H4 (cell line): ENCODE results near the gene FAM184A. TPM values are rescaled to one million over a fixed set of nuclear protein-coding genes. Genes with fewer than 3 reads are reported as not detected.

Experiments used
- DNase-seq: peaks from one replicate; pipeline ENCODE4 v3.0.0-alpha.2; 2015; ENCODE audit warnings: low spot score
- total RNA-seq: library from RNA; depleted of rRNA; stranded (reverse); fragments of >200 nt; shearing (Covaris generic); gene quantifications from 2 replicates; pipeline ENCODE4 v1.2.3, GENCODE V29; 2014

Gene FAM184A
- total RNA-seq, 1 experiment from 2014 or later = 1.4 TPM

DNA sequence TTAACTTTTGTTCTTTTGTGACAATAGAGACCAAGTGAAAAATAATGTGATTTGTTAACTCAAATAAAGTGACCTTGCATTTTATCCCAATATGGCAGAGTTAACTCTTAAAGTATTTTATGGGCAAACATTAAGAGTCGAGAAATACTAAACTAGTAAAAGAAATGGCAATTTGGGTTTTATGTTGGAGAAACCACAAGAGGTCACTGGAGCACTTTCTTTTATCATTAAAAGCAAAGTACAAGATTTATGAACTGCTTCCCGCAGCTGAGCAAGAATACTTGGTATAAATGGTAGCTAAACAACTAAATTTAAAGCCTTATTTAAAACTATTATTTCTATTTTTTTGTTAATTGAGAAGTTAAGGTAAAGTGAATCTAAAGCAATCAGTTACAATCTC is 110.0 kb downstream of the FAM184A start:
- no peak for DNase-seq

DNA sequence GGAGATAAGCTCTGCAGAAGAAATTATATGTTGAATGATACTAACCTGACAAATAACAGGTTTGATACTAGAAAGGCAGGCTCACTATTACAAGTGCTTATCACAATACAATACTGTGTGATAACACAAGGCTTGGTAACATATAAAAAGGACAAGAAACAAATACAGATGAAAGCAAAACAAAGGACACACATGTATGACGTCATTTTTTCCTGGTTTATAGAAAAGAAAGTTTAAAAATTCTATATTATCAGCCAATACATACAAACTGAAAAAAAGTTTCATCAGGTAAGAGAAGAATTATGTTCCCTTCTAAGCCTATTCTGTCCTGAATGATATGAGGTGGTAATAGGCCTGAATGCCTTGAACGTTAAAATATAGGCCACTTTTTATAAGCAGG is 111.2 kb downstream of the FAM184A start:
- no peak for DNase-seq

DNA sequence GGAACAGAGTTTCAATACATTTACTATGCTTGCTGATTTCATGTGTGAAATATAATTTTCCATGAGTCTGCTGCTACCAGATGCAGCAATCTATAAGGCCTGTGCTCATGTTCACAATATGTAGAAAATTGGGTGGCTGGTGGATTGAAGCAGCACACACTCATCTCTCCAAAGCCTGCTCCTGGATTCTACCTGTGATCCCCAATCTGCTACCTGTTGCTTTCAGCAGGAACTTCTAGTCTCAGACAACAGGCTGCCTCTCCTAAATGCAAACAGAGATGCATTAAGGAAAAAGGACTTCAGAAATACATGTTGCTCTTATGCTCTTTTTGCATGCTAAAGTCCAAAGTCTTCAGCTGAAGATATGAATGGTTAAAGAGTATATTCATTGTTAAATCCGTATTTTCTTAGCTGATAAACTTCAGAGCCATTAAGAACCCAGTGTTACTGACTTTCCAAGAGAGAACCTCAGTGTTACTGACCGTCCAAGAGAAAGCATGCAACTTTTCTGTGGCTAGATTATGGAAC is 112.6 kb downstream of the FAM184A start:
- no peak for DNase-seq

DNA sequence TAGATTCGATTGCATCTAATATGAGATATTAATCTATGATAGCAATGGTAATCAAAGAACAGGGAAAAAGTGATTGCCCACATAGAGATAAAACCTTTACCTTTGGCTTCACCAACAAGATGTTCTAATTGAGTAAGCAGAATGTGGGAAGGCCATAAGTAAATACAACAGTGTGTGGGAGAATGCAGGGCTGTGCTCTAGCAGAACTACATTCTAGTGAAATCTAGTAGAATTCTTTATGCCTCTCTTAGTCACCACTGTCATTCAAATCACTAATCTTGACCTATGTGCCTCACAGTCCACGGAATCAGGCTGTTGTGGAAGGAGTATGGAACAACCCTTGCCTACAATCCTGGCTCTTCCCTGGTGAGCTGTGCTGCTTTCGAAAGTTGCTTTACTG is 113.1 kb downstream of the FAM184A start:
- DNase-seq = no peak

DNA sequence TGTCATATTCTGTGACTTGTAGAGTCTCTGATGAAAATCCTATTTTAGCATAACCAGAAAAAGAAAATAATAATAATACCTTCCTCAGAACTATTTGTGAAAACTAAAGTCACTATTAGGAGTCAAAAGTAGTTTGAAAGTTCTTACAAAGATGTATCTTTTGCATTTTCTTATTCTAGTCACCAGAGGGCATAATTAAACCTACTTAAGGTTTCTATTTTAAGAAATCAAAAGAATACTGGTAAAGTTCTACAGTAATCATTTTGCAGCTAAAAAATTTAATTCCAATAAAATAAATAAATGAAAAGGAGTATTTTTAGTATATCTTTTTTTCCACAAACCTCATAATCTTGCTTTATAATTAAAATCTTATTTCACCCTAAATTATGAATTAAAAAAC is 115.5 kb downstream of the FAM184A start:
- DNase-seq = no peak

DNA sequence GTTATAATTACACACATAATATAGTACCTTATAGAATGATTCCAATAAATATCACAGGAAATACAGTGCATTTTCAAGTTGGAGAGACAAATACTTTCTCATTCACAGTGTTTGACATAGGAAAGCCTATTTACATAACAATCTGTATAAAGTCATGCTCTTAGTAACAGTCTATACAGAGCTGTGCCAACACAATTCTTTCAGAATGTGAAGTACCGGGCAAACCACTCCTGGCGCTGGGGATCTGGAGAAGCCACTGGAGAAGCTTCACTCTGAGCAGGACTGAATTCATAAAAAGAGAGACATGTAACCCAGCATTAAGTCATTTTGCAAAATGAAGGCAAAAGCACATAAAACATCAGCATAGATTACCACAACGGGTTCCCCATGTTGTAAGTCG is 118.6 kb downstream of the FAM184A start:
- DNase-seq = no peak

DNA sequence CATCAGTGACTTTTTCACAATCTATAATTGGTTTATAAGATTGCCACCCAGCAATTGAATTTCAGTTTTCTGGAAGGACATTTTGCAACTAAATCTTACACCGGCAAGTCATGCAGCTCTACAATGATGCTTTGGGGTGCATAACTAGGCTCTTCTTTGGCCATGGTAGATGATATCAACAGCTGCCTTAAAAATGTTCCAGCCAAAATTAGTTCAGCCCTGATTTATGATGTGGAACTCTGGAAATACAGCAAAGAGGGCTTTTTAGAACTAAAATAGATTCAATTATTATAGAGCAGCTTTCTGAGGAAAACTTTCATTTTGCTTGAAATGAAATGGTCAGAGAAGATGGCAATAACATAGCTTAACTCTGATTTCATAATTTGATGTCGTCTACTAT is 125.1 kb downstream of the FAM184A start:
- no peak for DNase-seq

DNA sequence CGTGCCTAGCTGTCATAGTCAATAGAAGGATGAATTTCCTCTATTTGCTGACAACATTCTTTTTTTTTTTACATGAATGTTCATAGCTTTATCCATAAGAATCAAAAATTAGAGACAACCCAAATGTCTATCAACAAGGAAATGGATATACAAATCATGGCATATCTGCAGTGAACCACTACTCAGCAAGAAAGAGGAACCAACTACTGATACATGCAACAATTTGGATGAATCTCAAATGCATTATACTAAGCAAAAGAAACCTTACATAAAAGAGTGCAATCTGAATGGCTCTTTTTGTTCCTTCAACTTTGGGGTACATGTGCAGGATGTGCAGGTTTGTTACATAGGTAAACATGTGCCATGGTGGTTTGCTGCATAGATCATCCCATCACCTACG is 125.8 kb downstream of the FAM184A start:
- DNase-seq = no peak

DNA sequence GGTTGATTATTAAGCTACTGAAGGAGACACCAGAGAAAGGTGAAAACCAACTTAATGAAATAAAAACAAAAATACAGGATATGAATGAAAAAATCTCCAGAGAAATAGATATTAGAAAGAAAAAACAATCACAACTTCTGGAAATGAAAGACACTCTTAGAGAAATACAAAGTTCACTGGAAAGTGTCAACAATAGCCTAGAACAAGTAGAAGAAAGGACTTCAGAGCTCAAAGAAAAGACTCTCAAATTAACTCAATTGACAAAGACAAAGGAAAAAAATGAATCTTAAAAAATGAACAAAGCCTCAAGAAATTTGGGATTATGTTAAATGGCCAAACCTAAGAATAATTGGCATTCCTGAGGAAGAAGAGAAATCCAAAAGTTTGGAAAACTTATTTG is 133.2 kb downstream of the FAM184A start:
- DNase-seq = no peak

DNA sequence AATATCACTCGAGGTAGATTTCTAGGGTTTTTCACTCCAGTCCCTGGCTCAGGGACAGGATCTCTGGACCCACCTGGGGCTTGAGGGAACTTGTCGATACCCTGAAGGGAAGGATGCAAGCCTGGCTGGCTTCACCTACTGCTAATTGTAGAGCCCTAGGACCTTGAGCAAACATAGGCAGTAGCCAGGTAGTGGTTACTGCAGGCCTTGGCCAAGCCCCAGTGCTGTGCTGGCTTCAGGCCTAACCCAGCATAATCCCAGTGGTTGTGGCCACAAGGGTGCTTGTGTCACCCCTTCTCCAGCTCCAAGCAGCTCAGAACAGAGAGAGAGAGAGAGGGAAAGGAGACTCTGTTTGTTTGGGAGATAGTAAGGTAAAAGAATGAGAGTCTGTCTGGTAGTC is 137.7 kb downstream of the FAM184A start:
- no peak for DNase-seq

DNA sequence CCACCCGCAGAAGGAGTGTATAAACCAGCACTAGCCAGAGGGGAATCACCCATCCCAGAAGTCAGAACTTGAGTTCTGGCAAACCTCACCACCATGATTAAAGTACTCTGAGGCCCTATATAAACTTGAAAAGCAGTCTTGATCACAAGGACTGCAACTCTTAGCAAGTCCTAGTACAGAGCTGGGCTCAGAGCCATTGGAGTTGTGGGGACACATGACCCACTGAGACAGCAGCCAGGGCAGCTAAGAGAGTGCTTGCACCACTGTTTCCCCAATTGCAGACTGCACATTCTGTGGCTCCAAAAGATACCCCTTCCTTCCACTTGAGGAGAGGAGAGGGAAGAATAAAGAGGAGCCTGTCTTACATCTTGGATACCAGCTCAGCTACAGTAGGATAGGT is 138.8 kb downstream of the FAM184A start:
- DNase-seq = no peak

DNA sequence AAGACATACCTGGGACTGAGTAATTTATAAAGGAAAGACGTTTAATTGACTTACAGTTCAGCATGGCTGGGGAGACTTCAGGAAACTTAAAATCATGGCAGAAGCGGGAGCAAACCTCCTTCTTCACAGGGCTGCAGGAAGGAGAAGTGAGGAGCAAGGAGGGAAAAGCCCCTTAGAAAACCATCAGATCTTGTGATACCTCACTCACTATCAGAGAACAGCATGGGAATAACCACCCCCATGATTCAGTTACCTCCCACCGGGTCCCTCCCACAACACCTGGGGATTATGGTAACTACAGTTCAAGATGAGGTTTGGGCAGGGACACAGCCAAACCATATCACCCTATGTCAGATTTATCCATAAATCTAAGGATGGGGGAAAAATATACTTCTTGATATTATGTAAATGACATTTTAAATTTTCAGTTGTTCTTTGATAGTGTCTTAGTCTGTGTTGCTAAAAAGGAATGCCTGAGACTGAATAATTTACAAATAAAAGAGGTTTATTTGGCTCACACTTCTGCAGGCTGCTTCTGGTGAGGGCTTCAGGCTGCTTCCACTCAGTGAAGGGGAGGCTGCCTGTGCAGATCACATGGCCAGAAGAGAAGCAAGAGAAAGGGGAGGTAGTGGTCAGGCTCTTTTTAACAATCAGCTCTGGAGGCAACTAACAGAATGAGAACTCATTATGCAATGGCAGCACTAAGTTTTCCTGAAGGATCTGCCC is 142.3 kb downstream of the FAM184A start:
- DNase-seq = no peak

DNA sequence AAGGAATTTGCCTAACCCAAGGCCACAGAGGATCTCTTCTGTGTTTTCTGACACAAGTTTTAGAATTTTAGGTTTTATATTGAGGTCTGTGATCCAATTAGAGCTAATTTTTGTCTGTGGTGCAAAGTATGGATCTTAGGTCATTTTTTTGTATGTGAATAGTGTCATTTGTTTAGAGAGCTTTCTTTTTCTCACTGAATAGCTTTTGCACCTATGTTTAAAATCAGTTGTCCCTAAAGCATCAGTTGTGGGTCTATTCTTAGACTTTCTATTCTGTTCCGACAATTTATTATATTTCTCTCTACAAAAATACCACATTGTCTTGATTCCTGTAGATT is 143.2 kb downstream of the FAM184A start:
- no peak for DNase-seq

DNA sequence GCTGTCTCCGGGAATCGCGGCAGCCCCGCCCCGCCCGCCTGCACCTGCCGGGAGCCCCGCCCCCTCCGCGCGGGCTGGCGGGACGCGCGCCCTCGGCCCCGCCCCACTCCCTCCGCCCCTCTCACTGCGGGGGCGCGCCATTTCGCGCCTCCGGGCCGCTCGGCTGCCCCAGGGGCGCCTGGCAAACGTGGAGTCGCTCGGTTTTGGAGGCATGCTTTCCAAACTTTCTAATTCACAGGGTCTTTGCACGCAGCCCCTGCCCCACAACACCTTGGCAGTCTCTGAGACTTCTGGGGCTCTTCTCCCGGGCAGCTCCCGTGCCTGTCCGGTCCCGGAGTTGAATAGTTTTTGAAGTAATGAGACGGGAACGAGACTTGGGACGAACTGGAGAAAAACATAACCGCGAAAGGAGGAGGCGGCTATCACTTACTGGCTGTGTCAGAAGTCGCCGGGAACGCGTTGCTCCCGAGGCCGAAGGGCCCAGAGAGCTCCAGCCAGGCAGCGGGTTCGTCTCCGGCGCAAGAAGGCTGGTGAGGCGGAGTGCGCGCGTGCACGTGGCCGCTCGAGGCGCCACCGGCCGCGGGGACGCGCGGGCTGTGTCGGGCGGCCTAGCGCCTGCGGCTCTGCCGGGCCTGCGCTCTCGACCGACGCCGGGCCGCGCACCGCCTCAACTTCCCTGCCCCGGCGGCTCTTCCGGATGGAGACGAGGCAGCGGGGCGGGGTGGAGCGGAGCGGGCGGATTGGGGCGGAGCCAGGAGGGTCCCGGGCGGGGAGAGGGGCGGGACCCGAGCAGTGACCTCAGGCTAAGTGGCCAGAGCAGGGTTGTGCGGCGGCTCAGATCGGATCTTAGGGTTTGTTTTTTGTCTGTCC is 143.8 kb downstream of the FAM184A start, which contains the start of gene MCM9:
MCM9 (minus strand) TSS at position 699 of the 870 bp plus-strand sequence. CDS start 3,436 bp downstream, outside the sequence.
- DNase-seq = peak; percentile 43

DNA sequence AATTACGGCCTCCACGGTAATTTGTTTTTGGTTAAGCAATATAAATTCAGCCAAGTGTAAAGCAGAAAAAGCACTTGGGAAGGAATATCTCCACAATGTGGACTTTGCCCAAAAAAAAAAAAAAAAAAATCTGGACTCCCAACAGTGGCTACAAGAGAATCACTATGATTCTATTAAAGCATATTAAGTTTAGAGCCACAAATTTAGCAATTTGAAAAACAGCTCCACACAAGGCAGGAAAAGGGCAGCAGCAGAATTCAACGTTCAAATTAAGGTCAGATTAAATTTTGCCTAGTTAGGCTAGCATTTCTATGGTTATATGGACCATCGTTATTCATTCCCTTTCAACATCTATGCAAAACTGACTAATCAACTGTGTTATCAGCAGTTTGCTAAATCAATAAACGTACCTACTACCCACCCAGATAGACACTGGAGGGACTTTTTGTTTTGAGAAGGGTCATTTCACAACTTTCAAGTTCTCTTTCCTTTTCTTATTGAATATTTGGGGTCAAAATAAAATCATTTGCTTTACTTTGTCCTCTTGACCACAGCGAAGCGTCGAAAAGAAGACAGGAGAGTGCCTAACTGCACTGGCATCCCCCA is 144.5 kb downstream of the FAM184A start:
- no peak for DNase-seq

DNA sequence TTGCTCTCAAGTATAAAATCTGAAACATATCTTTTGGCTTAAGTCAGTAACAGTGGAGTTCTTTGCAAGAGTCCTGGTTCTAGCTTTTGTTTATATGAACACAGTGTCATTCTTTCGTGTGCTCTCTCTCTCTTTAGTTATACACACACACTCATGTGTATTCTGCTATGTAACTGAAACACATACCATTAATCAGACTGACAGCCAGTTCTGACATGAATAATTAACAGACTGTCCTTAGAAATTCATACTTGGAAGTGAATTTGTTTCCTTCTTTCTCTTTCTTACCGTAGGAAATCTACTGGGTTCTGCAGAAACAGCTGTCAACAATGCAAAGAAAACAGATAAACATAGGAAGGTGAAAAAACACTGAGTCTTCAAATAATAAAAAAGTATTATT is 146.0 kb downstream of the FAM184A start:
- no peak for DNase-seq

DNA sequence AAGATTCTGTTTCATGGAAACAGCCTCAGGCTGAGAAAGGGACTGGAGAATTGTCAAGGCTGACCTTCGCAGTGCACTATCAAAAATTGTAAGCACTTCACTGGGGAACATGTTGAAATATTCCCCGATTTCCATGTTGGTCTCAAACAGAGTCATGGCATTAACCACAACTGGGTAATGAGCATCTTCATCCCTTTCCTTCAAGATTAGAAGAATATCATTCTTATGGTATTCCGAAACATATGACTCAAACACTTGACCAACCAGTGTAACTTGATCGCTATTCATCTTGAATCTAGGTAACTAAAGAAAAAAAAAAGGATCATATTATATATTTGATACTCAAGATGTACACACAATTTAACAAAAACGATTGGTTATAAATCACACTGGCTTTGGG is 147.0 kb downstream of the FAM184A start:
- DNase-seq = no peak

DNA sequence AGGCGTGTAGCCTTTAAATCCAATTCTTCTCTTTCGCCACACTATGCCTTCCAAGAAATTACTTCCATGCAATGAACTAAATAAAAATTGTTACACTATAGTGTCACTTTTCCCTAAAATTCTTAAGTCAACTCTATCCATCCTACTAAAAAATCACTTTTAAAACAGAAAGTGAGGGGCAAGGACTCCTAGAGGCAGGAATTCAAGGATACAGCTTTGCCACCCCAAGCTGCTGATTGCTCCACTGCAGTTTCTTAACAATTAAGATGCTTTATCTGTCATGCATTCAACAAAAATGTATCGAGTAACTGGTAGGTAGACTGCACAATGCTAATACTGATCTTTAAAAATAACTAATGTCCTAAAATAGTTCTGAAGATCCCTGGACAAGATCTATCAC is 147.8 kb downstream of the FAM184A start:
- DNase-seq = no peak

DNA sequence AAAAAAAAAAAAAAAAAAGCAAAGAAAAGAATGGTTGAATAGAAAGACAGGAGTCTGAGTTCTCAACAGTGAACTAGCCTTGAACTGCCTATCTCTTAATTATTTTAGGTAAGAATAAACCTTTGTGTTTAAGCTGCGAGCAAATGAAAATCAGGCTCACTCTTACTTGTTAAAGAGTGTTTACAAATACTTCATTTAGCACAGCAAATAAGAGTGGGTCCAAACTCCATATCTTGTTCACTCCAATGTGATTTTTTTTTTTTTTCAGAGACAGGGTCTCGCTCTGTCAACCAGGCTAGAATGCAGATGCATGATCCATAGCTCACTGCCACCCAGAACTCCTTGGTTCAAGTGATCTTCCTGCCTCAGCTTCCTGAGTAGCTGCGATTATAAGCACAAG is 155.4 kb downstream of the FAM184A start:
- DNase-seq = no peak

DNA sequence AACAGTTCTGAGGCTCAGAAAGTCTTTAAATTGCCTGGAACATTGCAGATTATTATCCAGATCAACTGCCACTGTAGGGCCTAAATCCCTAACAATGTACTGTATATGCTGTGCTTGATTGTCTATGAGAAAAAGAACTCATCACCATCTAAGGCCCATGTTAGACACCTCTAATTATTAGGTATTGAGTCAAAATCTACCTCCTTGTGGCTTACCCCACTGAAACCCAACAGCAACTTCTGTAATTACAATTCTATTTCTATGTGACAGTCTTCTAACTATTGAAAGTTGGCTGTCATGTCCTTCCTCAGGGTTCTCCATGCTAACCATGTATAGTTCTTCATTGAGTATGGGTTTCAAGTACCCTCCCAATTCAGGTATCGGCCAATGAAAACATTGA is 157.4 kb downstream of the FAM184A start:
- DNase-seq = no peak

DNA sequence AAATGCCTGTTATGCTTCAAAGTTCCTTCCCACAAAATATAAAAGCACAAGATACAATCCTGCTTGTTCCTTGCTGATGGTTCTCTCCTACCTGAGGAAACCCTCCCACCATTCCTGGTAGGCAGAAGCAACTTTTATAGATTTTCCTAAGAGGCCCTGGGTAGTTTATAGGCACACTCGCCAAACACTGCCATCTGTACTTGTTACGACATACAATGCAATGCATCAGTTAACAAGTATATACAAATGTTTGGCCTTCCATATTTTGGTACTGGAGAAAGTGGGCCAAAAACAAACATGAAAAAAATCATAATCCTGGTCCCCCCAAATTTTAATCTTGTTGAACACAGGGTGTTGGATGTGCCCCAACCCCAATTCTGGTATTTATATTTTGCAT is 160.1 kb downstream of the FAM184A start:
- no peak for DNase-seq

DNA sequence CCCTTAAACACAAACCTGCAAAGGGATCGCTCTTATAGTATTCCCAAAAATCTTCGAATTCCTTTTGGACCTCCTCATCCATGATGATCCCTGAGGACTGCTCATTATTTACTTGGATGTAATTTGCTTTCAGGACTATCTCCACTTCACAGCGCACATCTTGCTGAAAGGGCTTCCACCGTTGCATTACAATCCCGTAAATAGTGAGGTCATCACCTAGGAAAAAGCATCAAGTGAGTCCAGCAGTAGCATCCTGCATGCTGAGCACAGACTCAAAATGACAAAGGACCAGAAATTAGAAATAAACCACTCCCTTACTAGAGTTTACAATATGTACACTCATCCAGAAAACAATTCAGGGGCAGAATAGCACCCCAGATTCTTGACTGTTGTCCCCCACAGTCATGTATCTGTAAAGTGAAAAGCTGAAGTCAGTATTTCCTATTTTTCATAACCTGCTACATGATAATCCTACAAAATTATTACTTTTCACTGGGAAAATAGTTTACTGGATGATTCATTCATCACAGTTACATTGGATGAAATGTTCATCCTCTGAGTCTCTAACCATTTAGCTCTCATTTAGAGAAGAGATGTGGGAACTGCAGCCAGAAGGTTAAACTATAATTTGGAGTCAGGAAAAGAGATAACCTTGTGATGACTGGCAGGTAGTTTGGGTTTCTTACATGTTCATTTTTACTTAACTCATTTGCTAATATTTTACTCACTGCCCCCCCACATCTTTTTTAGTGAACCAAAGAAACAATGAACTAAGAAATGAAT is 160.7 kb downstream of the FAM184A start:
- DNase-seq = no peak
